ENCODE measurements around the gene SLC9A3.

SLC9A3 gene

DNA sequence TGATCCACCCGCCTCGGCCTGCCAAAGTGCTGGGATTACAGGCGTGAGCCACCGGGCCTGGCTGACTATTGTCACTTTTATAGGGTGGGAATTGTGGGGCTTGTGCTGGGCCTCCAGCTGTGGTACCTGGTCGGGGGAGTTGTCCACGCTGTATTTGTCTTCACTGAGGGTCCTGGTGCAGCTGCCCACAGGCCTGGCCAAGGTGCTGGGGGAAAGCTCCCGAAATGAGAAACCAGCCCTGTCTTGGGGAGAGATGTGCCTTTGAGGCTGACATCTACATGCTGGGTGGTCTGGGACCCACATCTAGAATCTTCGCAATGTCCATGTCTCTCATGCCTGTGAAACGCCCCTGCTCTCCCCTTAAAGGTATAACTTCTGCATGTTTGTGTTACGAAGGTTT is 78.7 kb downstream of the SLC9A3 start:
- Mint-ChIP-seq H3K36me3 (peaks cover 66 to 82% of the 10 kb centered on the region in 2 donors), H3K27ac (peak overlapping the region; percentile 68), H3K27me3 (peaks cover 0 to 5% of the 10 kb centered on the region in 2 donors), H3K4me1 (peaks cover 42 to 82% of the 10 kb centered on the region in 2 donors), H3K4me3 (peak overlapping the region; percentile 33 to 42), H3K9me3 (peaks cover 0 to 2% of the 10 kb centered on the region in 2 donors)
- no peak for DNase-seq
- no peak for ATAC-seq (replicated peaks)

- H3K36me3 Mint-ChIP-seq = peaks cover 57 to 79% of the 10 kb centered on the region in 2 donors
- H3K4me3 Mint-ChIP-seq = peak overlapping the region; percentile 98 to 99
- H3K9me3 Mint-ChIP-seq = no peaks in the 10 kb centered on the region
- no peak for DNase-seq
- H3K27ac Mint-ChIP-seq = peak overlapping the region; percentile 98
- peaks cover 49 to 88% of the 10 kb centered on the region in 2 donors for H3K4me1 Mint-ChIP-seq
- peaks cover 0 to 5% of the 10 kb centered on the region in 2 donors for H3K27me3 Mint-ChIP-seq
- no peak for ATAC-seq (replicated peaks)
These were observed 80.0 kb downstream of the SLC9A3 start for GRCh38 chr5:444226-444625.

GRCh38 chr5:443239-444151 is 80.8 kb downstream of the SLC9A3 start:
- H3K4me3 Mint-ChIP-seq = peak overlapping the region; percentile 98 to 99
- peaks cover 0 to 5% of the 10 kb centered on the region in 2 donors for H3K27me3 Mint-ChIP-seq
- H3K9me3 Mint-ChIP-seq = no peaks in the 10 kb centered on the region
- peak overlapping the region; percentile 98 for H3K27ac Mint-ChIP-seq
- ATAC-seq (replicated peaks) (peak; percentile 44 to 59), DNase-seq (no peak)
- H3K36me3 Mint-ChIP-seq = peaks cover 52 to 72% of the 10 kb centered on the region in 2 donors
- H3K4me1 Mint-ChIP-seq = peaks cover 46 to 83% of the 10 kb centered on the region in 2 donors

GRCh38 chr5:442335-443238 is 81.7 kb downstream of the SLC9A3 start, which contains the start of gene EXOC3:
EXOC3 (plus strand) TSS chr5:443176; CDS start chr5:446206, 3,030 bp downstream.
- Mint-ChIP-seq H3K36me3 (peaks cover 45 to 63% of the 10 kb centered on the region in 2 donors), H3K4me1 (peaks cover 43 to 74% of the 10 kb centered on the region in 2 donors), H3K9me3 (no peaks in the 10 kb centered on the region), H3K27me3 (peaks cover 0 to 5% of the 10 kb centered on the region in 2 donors), H3K27ac (peak within 1 kb of the TSS; percentile 98), H3K4me3 (peak within 1 kb of the TSS; percentile 98 to 99)
- peak; percentile 69 for DNase-seq
- peak; percentile 86 to 87 for ATAC-seq (replicated peaks)

DNA sequence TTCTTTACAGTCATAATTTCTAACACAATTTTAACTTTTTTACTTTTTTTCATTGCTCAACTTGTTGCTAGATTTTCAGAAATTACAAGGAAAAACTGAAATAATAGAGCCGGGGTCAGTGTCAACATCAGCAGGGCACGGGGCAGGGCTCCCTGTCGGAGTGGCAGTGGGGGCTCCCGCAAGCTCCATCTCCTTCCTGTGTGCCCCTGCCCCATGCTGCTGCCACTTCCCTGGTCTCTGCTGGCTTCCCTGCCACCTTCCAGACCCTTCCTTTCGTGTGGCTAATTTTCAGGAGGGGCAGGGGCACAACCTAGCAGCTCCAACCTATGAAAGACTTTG is 82.3 kb downstream of the SLC9A3 start:
- DNase-seq (no peak), ATAC-seq (replicated peaks) (no peak)
- peaks cover 0 to 5% of the 10 kb centered on the region in 2 donors for H3K27me3 Mint-ChIP-seq
- H3K4me3 Mint-ChIP-seq = peak overlapping the region; percentile 98 to 99
- no peaks in the 10 kb centered on the region for H3K9me3 Mint-ChIP-seq
- H3K27ac Mint-ChIP-seq = peak overlapping the region; percentile 98
- H3K36me3 Mint-ChIP-seq = peaks cover 44 to 60% of the 10 kb centered on the region in 2 donors
- H3K4me1 Mint-ChIP-seq = peaks cover 41 to 71% of the 10 kb centered on the region in 2 donors

DNA sequence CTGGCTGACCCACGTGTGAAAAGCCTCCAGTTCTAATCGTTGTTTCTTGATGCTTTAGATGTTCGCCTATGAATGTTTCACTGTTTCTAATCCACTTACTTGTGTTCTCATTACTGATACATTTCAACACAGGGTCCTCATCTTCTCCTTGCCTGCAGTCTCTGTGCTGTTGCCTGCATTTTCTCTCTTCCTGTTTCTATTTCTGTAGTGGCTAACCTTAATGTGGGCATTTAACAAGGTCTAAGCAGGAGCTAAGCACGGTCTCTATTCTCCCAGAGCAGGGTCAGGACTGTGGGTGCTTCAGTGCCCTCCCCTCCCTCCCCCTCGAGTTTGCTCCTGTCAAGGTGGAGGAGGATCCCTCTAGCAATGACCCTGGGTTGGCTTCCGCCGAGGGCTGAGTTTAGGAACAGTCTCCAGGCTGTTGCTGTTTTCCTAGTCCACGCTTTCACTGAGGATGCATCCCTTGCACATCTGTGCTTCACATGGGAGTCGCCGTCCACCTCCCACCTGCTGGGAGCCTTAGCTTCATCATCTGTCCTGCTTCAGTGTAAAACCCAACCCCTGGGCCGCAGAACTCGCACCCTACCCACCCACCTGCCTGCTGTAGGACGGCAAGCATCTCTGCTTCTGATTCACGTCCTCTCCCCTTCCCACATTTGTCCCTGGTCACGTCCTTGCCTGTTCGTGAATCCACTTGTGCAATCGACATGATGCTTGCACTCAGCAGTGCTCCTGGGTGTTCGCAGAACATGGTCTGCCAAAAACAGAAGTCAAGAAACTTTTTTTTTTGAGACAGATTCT is 83.6 kb downstream of the SLC9A3 start:
- Mint-ChIP-seq H3K9me3 (no peaks in the 10 kb centered on the region), H3K27ac (peak overlapping the region; percentile 59), H3K4me3 (peak overlapping the region; percentile 40 to 53), H3K27me3 (peaks cover 0 to under 1% of the 10 kb centered on the region in 2 donors), H3K36me3 (peaks cover 49 to 59% of the 10 kb centered on the region in 2 donors), H3K4me1 (peaks cover 37 to 71% of the 10 kb centered on the region in 2 donors)
- no peak for DNase-seq
- peak; percentile 26 to 40 for ATAC-seq (replicated peaks)

GRCh38 chr5:439636-440035 is 84.6 kb downstream of the SLC9A3 start:
- Mint-ChIP-seq H3K4me1 (peaks cover 36 to 65% of the 10 kb centered on the region in 2 donors), H3K27me3 (peaks cover 0 to 4% of the 10 kb centered on the region in 2 donors), H3K36me3 (peaks cover 54 to 62% of the 10 kb centered on the region in 2 donors), H3K27ac (peak overlapping the region; percentile 68), H3K4me3 (peak overlapping the region in 1 of 2 donors; percentile 27), H3K9me3 (no peaks in the 10 kb centered on the region)
- DNase-seq (no peak), ATAC-seq (replicated peaks) (no peak)

- H3K4me3 Mint-ChIP-seq = peak overlapping the region in 1 of 2 donors; percentile 17
These were observed 85.1 kb downstream of the SLC9A3 start for GRCh38 chr5:439181-439580.

GRCh38 chr5:438481-438981 is 85.7 kb downstream of the SLC9A3 start:
- H3K4me3 Mint-ChIP-seq = no peak overlapping the region
- ATAC-seq (replicated peaks) = no peak
- peak overlapping the region; percentile 51 for H3K27ac Mint-ChIP-seq

More at GRCh38 chr5:439181-439580, 85.1 kb downstream of the SLC9A3 start:
- H3K9me3 Mint-ChIP-seq = no peaks in the 10 kb centered on the region
- ATAC-seq (replicated peaks) (no peak), DNase-seq (no peak)
- H3K36me3 Mint-ChIP-seq = peaks cover 54 to 62% of the 10 kb centered on the region in 2 donors
- peaks cover 0 to 5% of the 10 kb centered on the region in 2 donors for H3K27me3 Mint-ChIP-seq
- H3K4me1 Mint-ChIP-seq = peaks cover 31 to 60% of the 10 kb centered on the region in 2 donors
- peak overlapping the region; percentile 68 for H3K27ac Mint-ChIP-seq

DNA sequence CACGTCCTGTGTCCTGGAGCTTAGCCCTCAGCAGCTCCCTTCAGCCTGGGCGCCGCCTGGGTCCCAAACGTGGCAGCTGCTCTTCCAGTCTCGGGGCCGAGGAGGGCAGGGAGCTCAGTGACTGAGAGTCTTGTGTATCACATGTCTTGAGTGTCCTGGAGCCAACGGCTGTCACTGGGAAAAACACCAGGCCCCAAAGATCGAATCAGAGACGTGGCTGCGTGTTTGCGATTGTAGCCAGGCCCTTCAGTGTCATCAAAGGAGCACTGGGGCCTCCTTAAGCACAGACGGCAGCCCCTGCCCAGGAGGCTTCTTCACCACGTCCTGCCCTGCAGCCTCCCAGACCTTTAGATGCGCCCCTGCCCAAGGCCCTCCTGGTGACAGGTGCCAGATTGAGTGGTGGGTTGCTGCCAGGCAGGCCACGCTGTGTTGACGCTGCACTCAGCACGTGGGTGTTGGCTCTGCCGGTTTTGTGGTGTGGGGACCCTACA is 86.9 kb downstream of the SLC9A3 start:
- Mint-ChIP-seq H3K27me3 (peaks cover 7 to 20% of the 10 kb centered on the region in 2 donors), H3K4me1 (peaks cover 25 to 50% of the 10 kb centered on the region in 2 donors), H3K9me3 (no peaks in the 10 kb centered on the region), H3K36me3 (peaks cover 62 to 68% of the 10 kb centered on the region in 2 donors), H3K4me3 (no peak overlapping the region), H3K27ac (peak overlapping the region; percentile 31)
- DNase-seq (no peak), ATAC-seq (replicated peaks) (no peak)

More at GRCh38 chr5:438481-438981, 85.7 kb downstream of the SLC9A3 start:
- peaks cover 55 to 63% of the 10 kb centered on the region in 2 donors for H3K36me3 Mint-ChIP-seq
- peaks cover 2 to 11% of the 10 kb centered on the region in 2 donors for H3K27me3 Mint-ChIP-seq
- DNase-seq = no peak
- H3K9me3 Mint-ChIP-seq = no peaks in the 10 kb centered on the region
- H3K4me1 Mint-ChIP-seq = peaks cover 27 to 55% of the 10 kb centered on the region in 2 donors

GRCh38 chr5:436641-436975 is 87.6 kb downstream of the SLC9A3 start:
- H3K4me3 Mint-ChIP-seq = no peak overlapping the region
- ATAC-seq (replicated peaks) (no peak), DNase-seq (no peak)
- H3K36me3 Mint-ChIP-seq = peaks cover 63 to 68% of the 10 kb centered on the region in 2 donors
- no peaks in the 10 kb centered on the region for H3K9me3 Mint-ChIP-seq
- H3K27me3 Mint-ChIP-seq = peaks cover 7 to 21% of the 10 kb centered on the region in 2 donors
- H3K4me1 Mint-ChIP-seq = peaks cover 23 to 47% of the 10 kb centered on the region in 2 donors
- H3K27ac Mint-ChIP-seq = peak overlapping the region; percentile 47

- Mint-ChIP-seq H3K36me3 (peaks cover 64 to 70% of the 10 kb centered on the region in 2 donors), H3K4me1 (peaks cover 24 to 48% of the 10 kb centered on the region in 2 donors), H3K27me3 (peaks cover 7 to 22% of the 10 kb centered on the region in 2 donors), H3K27ac (peak overlapping the region; percentile 47), H3K4me3 (no peak overlapping the region), H3K9me3 (no peaks in the 10 kb centered on the region)
- DNase-seq (no peak), ATAC-seq (replicated peaks) (peak; percentile 26 to 41)
These were observed 88.1 kb downstream of the SLC9A3 start for GRCh38 chr5:435961-436640.
